Endothelial cell of umbilical vein (primary cell): ENCODE results near the gene TMEM59L. TPM values are rescaled to one million over a fixed set of nuclear protein-coding genes. Genes with fewer than 3 reads are reported as not detected.
A peak's percentile ranks its signal among the peaks of the same experiment; 100 is the strongest.

Source experiments
- BruUV-seq: library from RNA; stranded (reverse); fragments of 400-500 nt; replicated peaks from 2 replicates; lab custom pipeline; 2021; lab: Mats Ljungman, UMichigan
- CTCF ChIA-PET: fragments of 300-600, 350-600 bp; sonication (Branson Sonifier 250); formaldehyde crosslinking; loops from one replicate; lab custom pipeline; 2021; ENCODE audit warnings: antibody characterized with exemption, inconsistent platforms; lab: Charles Lee
- POLR2A ChIA-PET: fragments of 300-600, 350-600 bp; sonication (Branson Sonifier 250); formaldehyde crosslinking; loops from one replicate; lab custom pipeline; 2021; ENCODE audit warnings: antibody characterized with exemption, inconsistent platforms; lab: Charles Lee
- DNase-seq: peaks from one replicate; pipeline ENCODE4 v3.0.0-alpha.2; 2011; ENCODE audit warnings: low read depth, low spot score
- FAIRE-seq: peaks from 2 replicates; lab custom pipeline; 2011; peaks lifted over from hg19 to GRCh38; lab: Jason Lieb, UNC
- H2AFZ ChIP-seq: 2 replicates; pipeline ENCODE4 v1.6.0; 2012; ENCODE audit warnings: low read depth, low read length, control low read depth, inconsistent platforms
- H3K27ac ChIP-seq: 2 replicates; pipeline ENCODE4 v1.5.1; 2011; ENCODE audit warnings: low read depth, mild to moderate bottlenecking, control low read depth, low read length, moderate library complexity; ENCODE audit not compliant: insufficient read depth
- H3K27me3 ChIP-seq, 2 experiments: 2 replicates each; pipeline versions ENCODE4 v1.6.0 to v1.6.1; 2011; ENCODE audit warnings: low read length in 2 of 2, mixed read lengths in 1 of 2; ENCODE audit not compliant: control insufficient read depth in 2 of 2, insufficient read depth in 2 of 2
- H3K36me3 ChIP-seq, 2 experiments: 2 replicates in 1 of 2; 3 replicates in 1 of 2; pipeline ENCODE4 v1.5.1; 2011; ENCODE audit warnings: low read length in 2 of 2, mild to moderate bottlenecking in 1 of 2, moderate library complexity in 1 of 2; ENCODE audit not compliant: control insufficient read depth in 2 of 2, insufficient read depth in 2 of 2; ENCODE audit errors: extremely low read depth in 1 of 2
- H3K4me1 ChIP-seq: 3 replicates; pipeline ENCODE4 v1.5.1; 2011; ENCODE audit warnings: mild to moderate bottlenecking, low read length; ENCODE audit not compliant: control insufficient read depth, insufficient read depth; ENCODE audit errors: extremely low read depth
- H3K4me2 ChIP-seq: 2 replicates; pipeline ENCODE4 v1.6.1; 2011; ENCODE audit warnings: low read length, control low read depth, mixed read lengths; ENCODE audit not compliant: insufficient read depth
- H3K4me3 ChIP-seq, 3 experiments: fragments of 200-600 bp in 1 of 3; sonication (generic), shearing (Covaris generic) in 1 of 3; replicated peaks in 1 of 3; 2 replicates each; pipeline ENCODE4 v1.5.1; 2011 to 2016; ENCODE audit warnings: control low read depth in 3 of 3, low read length in 3 of 3, mild to moderate bottlenecking in 2 of 3, inconsistent platforms in 1 of 3, low read depth in 1 of 3, moderate library complexity in 1 of 3; ENCODE audit not compliant: insufficient read depth in 1 of 3
- H3K79me2 ChIP-seq: 2 replicates; pipeline ENCODE4 v1.6.0; 2012; ENCODE audit warnings: low read length, inconsistent platforms; ENCODE audit not compliant: control insufficient read depth, insufficient read depth
- H3K9ac ChIP-seq: replicated peaks from 2 replicates; pipeline ENCODE3; 2011; ENCODE audit warnings: low read length, control low read depth; ENCODE audit not compliant: insufficient read depth; ENCODE audit errors: extremely low read depth
- H3K9me1 ChIP-seq: replicated peaks from 3 replicates; pipeline ENCODE4 v1.6.0; 2011; ENCODE audit warnings: mild to moderate bottlenecking, low read length; ENCODE audit not compliant: control insufficient read depth, insufficient read depth; ENCODE audit errors: extremely low read depth
- H3K9me3 ChIP-seq: replicated peaks from 2 replicates; pipeline ENCODE4 v1.5.1; 2012; ENCODE audit warnings: low read length, inconsistent platforms; ENCODE audit not compliant: control insufficient read depth, insufficient read depth
- H4K20me1 ChIP-seq: replicated peaks from 2 replicates; pipeline ENCODE3; 2011; ENCODE audit warnings: mild to moderate bottlenecking, low read length; ENCODE audit not compliant: control insufficient read depth, insufficient read depth; ENCODE audit errors: extremely low read depth
- CTCF ChIP-seq, 2 donors: IDR thresholded peaks; 1 replicate in 1 of 2; 2 replicates in 1 of 2; pipeline ENCODE4 v1.5.1; 2011; ENCODE audit warnings: low read length in 2 of 2, mild to moderate bottlenecking in 2 of 2, moderate library complexity in 2 of 2, control low read depth in 1 of 2, inconsistent platforms in 1 of 2, low read depth in 1 of 2; ENCODE audit not compliant: insufficient read depth in 1 of 2; ENCODE audit errors: extremely low read depth in 1 of 2
- FOS ChIP-seq: IDR thresholded peaks from 2 replicates; pipeline ENCODE4 v1.6.1; 2011; ENCODE audit warnings: mild to moderate bottlenecking, low read length, moderate library complexity, borderline replicate concordance; ENCODE audit not compliant: insufficient read depth
- POLR2A ChIP-seq: IDR thresholded peaks from 2 replicates; pipeline ENCODE4 v1.6.1; 2012; ENCODE audit warnings: low read depth, mild to moderate bottlenecking, control low read depth, low read length
- dilution Hi-C: fragments of 300-500 bp; cut with MboI; formaldehyde crosslinking; loops from one replicate; pipeline ENCODE4 v1.15.0; 2019; ENCODE audit warnings: low sequenced_read_pairs; ENCODE audit not compliant: extremely low pct_ligation_motif_present
- intact Hi-C: fragments of 100-400 bp; cut with micrococcal nuclease; formaldehyde crosslinking; loops from one replicate; pipeline ENCODE4 v1.10.0; 2022
- polyA plus RNA-seq, 4 experiments: library from polyadenylated mRNA; depleted of rRNA in 3 of 4; stranded (reverse) in 3 of 4; unstranded in 1 of 4; fragments of >200 nt; gene quantifications; 2 replicates each; pipeline versions ENCODE4 v1.2.1 to v1.2.3, GENCODE V29; 2011 to 2012; ENCODE audit warnings: missing spikeins in 1 of 4
- total RNA-seq: library from RNA; stranded (reverse); gene quantifications from 2 replicates; pipeline ENCODE4 v1.2.3, GENCODE V29; 2021

TMEM59L gene
- total and polyA plus RNA-seq, 2 donors (not counting 3 experiments of a cell fraction or from before 2014, with no cell fraction given): 0.43 to 0.97 TPM

GRCh38 chr19:18587962-18588610 lies 24.6 kb upstream of the TMEM59L start:
- BruUV-seq: no TSS peak

More at GRCh38 chr19:18587962-18588610, 24.6 kb upstream of the TMEM59L start:
- Histone ChIP-seq H3K4me2 (peak overlapping the region; percentile 68), H3K9ac (no peak overlapping the region), H3K4me1 (peaks cover 15% of the 10 kb centered on the region), H3K27me3 (no peaks in the 10 kb centered on the region), H2AFZ (peak overlapping the region; percentile 92), H3K9me3 (no peaks in the 10 kb centered on the region), H3K4me3 (peak overlapping the region in 2 of 3 experiments; percentile 65 to 78), H3K27ac (peak overlapping the region; percentile 6), H3K79me2 (no peaks in the 10 kb centered on the region), H4K20me1 (no peaks in the 10 kb centered on the region), H3K9me1 (no peaks in the 10 kb centered on the region), H3K36me3 (peaks cover 0 to 2% of the 10 kb centered on the region in 2 experiments)
- FAIRE-seq (peak; percentile 82), DNase-seq (no peak)
- TF ChIP-seq FOS (no peak), POLR2A (no peak), CTCF (IDR thresholded peaks at IDR 0.05; ENCODE audit: extremely low read depth in 1 of 2, insufficient read depth in 1 of 2, low read depth in 1 of 2, low read length in 2 of 2) (no peak)
- POLR2A ChIA-PET: no interaction called here
- CTCF ChIA-PET: interaction anchor here (0.8 to 3.4 kb wide), 15 partner anchors 9 to 352 kb away, joined by 3 to 24 read pairs (median 10); partner anchors contain the start of genes COPE, DDX49 and UBA52
- dilution Hi-C loops: no loop called here
- intact Hi-C loops: loop anchor here (1.0 kb wide), 2 partner anchors 17 to 62 kb away; partner anchors contain the start of gene UBA52
